Osteocyte (in vitro differentiated cells): ENCODE measurements around the gene MANBA. TPM values are rescaled to one million over a fixed set of nuclear protein-coding genes. Genes with fewer than 3 reads are reported as not detected.

Experiments used
- DNase-seq: peaks from one replicate; pipeline ENCODE4 v3.0.0; 2021; ENCODE audit warnings: mixed read lengths; ENCODE audit not compliant: unreplicated experiment; ENCODE audit errors: extremely low spot score
- H3K27ac Mint-ChIP-seq: one replicate; pipeline ENCODE4 v1.8.0; 2021; ENCODE audit warnings: mild to moderate bottlenecking, mixed read lengths; ENCODE audit not compliant: unreplicated experiment
- H3K27me3 Mint-ChIP-seq: one replicate; pipeline ENCODE4 v1.8.0; 2021; ENCODE audit warnings: mixed read lengths; ENCODE audit not compliant: unreplicated experiment
- H3K36me3 Mint-ChIP-seq: one replicate; pipeline ENCODE4 v1.8.0; 2021; ENCODE audit warnings: mixed read lengths; ENCODE audit not compliant: unreplicated experiment
- H3K4me1 Mint-ChIP-seq: one replicate; pipeline ENCODE4 v1.8.0; 2021; ENCODE audit warnings: mixed read lengths; ENCODE audit not compliant: unreplicated experiment
- H3K4me3 Mint-ChIP-seq: one replicate; pipeline ENCODE4 v1.8.0; 2021; ENCODE audit warnings: mild to moderate bottlenecking, moderate library complexity, mixed read lengths; ENCODE audit not compliant: unreplicated experiment
- H3K9me3 Mint-ChIP-seq: one replicate; pipeline ENCODE4 v1.8.0; 2021; ENCODE audit warnings: mixed read lengths; ENCODE audit not compliant: unreplicated experiment
- CTCF ChIP-seq: fragments of 200-600 bp; sonication (generic); IDR thresholded peaks from 2 replicates; pipeline ENCODE4 v1.5.0; 2021; ENCODE audit warnings: antibody characterized with exemption, mild to moderate bottlenecking, moderate library complexity
- total RNA-seq: library from RNA; stranded (reverse); gene quantifications from 2 replicates; pipeline ENCODE4 v1.2.1, GENCODE V29; 2021

MANBA gene
- total RNA-seq, 1 donor from 2014 or later: 26.1 TPM

- Mint-ChIP-seq H3K36me3 (peaks cover 70% of the 10 kb centered on the region), H3K9me3 (no peaks in the 10 kb centered on the region), H3K4me1 (no peaks in the 10 kb centered on the region), H3K27ac (no peak overlapping the region), H3K27me3 (no peaks in the 10 kb centered on the region), H3K4me3 (no peak overlapping the region)
- no peak for DNase-seq
- no peak for TF ChIP-seq CTCF
Measured at GRCh38 chr4:102608190-102608589, 152.6 kb downstream of the MANBA start.

- H3K36me3 Mint-ChIP-seq: peaks cover 61% of the 10 kb centered on the region
- no peak for TF ChIP-seq CTCF
- H3K4me1 Mint-ChIP-seq: no peaks in the 10 kb centered on the region
- H3K4me3 Mint-ChIP-seq: no peak overlapping the region
- no peaks in the 10 kb centered on the region for H3K9me3 Mint-ChIP-seq
- no peak for DNase-seq
- H3K27me3 Mint-ChIP-seq: no peaks in the 10 kb centered on the region
- H3K27ac Mint-ChIP-seq: no peak overlapping the region
Measured at GRCh38 chr4:102606846-102607450, 153.8 kb downstream of the MANBA start.

- no peak overlapping the region for H3K27ac Mint-ChIP-seq
- no peaks in the 10 kb centered on the region for H3K9me3 Mint-ChIP-seq
- H3K4me3 Mint-ChIP-seq: no peak overlapping the region
- peaks cover 61% of the 10 kb centered on the region for H3K36me3 Mint-ChIP-seq
- DNase-seq: no peak
- H3K27me3 Mint-ChIP-seq: no peaks in the 10 kb centered on the region
- no peaks in the 10 kb centered on the region for H3K4me1 Mint-ChIP-seq
- no peak for TF ChIP-seq CTCF
Measured at GRCh38 chr4:102606261-102606660, 154.5 kb downstream of the MANBA start.

- peaks cover 4% of the 10 kb centered on the region for H3K4me1 Mint-ChIP-seq
- peaks cover 52% of the 10 kb centered on the region for H3K36me3 Mint-ChIP-seq
- no peak overlapping the region for H3K4me3 Mint-ChIP-seq
- H3K27ac Mint-ChIP-seq: no peak overlapping the region
- no peak for DNase-seq
- no peaks in the 10 kb centered on the region for H3K9me3 Mint-ChIP-seq
- no peak for TF ChIP-seq CTCF
- no peaks in the 10 kb centered on the region for H3K27me3 Mint-ChIP-seq
Measured at GRCh38 chr4:102604222-102604940, 156.4 kb downstream of the MANBA start.

- no peak for DNase-seq
- H3K9me3 Mint-ChIP-seq: no peaks in the 10 kb centered on the region
- peaks cover 26% of the 10 kb centered on the region for H3K4me1 Mint-ChIP-seq
- no peak for TF ChIP-seq CTCF
- no peak overlapping the region for H3K4me3 Mint-ChIP-seq
- no peak overlapping the region for H3K27ac Mint-ChIP-seq
- peaks cover 49% of the 10 kb centered on the region for H3K36me3 Mint-ChIP-seq
- H3K27me3 Mint-ChIP-seq: no peaks in the 10 kb centered on the region
Measured at GRCh38 chr4:102601586-102602227, 159.1 kb downstream of the MANBA start.
